HCEC 1CT (cell line): Measurements from ENCODE around the gene PDZRN4.

Experiments
- DNase-seq: peaks from one replicate; pipeline ENCODE4 v3.0.0-alpha.2; 2017

The PDZRN4 gene

GRCh38 chr12:41465526-41465925 is 277.4 kb downstream of the PDZRN4 start:
- DNase-seq: no peak

GRCh38 chr12:41466300-41466699 is 278.2 kb downstream of the PDZRN4 start:
- no peak for DNase-seq

DNA sequence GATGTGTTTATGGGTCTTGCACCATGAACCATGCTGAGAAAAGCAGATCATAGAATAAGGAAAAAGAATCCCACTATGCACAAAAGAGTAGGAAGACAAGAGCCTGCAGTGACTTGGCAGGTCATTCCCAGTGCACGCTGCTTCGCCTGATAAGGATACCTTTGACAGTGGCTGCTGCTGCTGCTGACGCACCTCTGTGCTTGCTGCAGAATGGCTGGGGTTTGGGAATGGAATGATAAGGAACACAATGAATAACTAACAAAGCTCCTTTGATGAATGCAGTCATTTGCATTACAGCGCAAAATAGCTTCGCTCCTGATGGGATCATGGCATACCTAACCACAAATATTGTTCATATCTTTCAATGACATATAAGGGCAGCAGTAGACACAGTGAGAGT is 278.7 kb downstream of the PDZRN4 start:
- DNase-seq: no peak

DNA sequence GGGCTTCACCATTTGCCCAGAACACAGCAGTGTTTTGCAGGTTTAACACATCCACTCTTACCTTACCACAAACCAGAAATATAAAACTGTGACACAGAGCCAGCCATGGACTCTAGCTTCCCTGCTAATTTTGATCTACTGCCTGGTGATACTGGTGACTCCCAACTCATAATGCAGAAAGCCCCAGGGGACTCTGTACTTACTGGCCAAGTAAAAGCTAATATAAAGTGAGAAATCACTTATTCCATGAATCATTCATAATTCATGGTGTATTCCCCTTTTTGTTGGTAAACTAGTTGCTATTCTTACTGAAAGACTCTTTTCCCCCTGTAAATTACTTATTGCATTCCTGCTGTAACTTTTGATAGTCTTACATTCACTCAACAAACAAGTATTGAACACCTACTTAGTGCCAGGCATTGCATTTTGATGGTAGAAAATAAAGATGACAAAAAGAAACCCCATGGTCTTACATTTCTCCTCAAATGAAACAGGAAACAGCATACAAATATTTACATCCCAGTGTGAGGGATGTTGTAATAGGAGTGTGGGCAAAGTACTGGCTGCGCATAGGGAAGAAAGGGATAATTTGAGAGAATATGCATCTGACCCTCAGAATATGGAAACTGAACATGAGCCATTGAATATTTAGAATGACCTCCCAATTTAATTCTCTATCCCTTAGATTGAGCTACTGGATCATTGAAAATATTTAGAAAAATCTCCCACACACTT is 279.6 kb downstream of the PDZRN4 start:
- no peak for DNase-seq

- DNase-seq: no peak
These were observed 280.2 kb downstream of the PDZRN4 start for GRCh38 chr12:41468341-41468740.

DNA sequence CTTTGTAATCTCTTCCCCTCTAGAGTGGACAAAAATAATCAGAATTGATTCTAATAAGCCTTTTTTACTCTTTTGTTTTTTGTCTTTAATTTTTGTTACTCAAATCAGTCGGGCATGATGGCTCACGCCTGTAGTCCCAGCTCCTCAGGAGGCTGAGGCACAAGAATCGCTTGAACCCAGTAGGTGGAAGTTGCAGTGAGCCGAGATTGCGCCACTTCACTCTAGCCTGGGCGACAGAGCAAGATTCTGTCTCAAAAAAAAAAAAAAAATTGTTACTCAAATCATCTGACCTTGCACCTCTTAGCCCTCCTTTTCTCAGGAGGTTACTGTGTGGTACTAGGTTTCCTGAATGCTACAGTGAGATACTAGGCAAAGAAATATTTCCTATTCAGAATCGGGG is 280.6 kb downstream of the PDZRN4 start:
- DNase-seq: no peak

DNA sequence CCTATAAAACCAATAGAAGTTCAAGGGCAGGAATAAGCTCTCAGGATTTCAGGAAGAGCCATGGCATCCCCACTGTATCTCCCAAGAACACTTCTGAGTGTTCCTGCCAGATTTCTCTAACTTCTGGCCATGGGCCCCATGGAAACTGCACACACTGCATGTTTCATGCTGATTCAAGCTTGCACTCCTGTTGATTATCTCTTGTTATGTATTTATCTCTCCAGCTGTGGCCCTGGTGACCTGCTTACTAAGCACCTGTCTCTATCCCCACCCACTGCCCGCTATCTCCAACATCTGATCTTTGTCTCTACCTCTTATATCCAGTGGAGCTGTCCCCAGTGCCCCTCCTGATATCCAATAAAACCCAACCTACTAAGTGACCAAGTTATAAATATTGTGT is 285.3 kb downstream of the PDZRN4 start:
- no peak for DNase-seq

- no peak for DNase-seq
These were observed 285.9 kb downstream of the PDZRN4 start for GRCh38 chr12:41474001-41474400.

DNA sequence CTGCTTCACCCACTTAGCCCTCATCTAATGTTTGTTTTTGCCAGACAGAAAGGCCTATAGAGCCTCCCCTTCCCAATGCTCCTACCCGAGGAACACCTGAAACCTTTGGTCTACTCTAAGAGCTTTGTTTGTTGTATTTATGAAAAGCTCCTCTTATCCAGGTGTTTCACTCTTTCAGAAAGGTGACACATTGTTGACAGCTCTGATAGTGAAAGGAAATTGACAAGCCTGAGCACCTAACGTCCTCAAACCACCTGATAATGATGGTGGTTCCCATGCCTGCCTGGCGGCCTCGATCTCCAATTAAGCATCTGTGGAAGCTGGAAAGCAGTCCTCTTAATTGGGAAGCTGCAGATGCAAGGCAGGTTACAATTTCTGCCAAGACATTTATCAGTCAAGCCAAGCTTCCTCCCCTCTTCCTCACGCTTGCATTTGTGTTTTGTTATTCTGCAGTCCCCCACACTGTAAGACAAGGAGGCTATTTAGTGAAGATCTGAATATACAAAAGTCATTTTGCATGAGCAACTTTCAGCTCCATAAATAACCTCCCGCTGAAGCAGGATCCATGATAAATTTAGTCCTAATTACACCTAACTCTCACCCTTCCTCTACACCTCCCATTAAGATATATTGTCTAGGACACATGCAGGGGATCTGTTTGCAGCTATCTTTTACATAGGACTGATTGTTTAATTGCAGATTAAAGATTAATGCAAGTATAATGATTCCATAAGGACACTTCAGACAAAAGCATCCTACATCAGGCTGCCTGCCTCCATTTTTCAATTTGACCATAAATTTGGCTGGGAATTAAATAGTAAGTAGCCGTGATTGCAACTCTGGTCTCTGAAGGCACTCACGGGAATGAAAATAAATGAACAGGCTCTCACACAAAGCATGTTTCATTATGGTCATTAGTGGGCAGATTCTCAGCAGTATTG is 288.6 kb downstream of the PDZRN4 start:
- DNase-seq: no peak

- DNase-seq: no peak
These were observed 291.3 kb downstream of the PDZRN4 start for GRCh38 chr12:41479426-41479825.

DNA sequence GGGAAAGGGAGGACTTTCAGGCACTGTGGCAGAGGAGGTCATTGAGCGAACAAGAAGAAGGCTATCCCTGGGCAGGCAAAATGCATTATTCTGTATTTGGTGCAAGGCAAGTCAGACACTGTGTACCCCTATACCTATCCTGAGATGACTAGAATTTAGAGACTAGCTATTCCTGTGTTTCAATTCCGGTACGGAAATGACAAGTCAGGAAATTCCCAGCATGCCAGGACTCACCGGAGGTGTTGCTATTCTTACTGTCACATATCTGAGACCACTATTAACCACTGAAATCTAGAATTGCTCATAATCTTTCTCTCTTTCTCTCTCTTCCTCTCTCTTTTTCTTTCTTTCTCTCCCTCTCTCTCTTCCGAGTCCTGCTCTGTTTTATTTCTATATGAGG is 297.1 kb downstream of the PDZRN4 start:
- no peak for DNase-seq

DNA sequence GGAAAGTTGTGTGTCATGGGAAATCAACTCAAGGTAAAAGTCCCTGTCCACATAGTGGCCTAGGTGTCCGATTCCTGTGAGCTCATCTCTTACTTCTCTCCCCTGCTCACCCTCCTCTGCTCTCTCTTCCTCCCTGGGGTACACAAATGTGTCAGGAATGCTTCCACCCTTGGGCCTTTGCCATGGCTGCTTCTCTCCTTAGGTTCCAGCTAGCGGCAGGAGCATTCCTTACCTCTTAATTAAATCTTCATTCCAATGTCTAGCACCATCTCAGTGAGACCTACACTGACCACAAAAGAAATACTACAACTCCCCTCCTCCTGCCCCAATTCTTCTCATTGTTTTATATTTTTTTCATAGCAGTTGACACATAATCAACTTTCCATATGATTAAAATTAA is 298.6 kb downstream of the PDZRN4 start:
- DNase-seq: peak; percentile 1

DNA sequence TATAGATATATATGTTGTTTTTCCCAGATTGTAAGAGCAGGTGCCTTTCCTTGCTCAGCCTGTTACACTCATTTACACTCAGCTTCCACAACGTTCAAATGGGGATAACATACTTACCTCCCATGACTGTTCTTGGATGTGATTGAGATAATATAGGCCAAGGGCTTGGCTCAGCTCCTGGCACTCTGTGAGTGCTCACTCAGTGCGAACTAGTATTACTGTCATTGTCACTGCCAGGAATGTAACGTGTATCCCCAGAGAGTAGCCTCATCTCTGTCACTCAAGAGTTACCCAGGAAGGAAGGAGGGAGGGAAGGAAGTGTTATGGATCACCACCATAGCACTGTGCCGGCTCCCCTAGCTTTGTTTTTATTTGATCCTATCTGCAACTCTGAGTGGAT is 307.9 kb downstream of the PDZRN4 start:
- DNase-seq: no peak

DNA sequence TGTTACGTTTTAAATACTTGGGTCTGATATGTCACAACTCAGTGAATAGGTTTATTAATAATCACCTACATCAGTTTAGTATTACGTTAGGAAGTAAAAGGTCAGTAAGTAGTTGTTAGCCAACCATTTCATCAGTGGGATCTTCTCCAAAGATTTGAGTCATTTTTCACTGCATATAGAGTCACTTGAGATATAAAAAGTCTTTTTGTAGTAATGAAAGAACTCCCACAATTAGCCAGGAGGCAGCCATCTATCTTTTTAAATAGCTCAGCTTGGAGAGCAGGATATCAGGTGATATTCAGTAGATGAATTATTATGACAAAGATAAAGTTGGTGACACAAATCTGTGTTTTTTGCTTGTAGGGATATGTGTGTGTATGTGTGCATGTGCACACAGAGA is 309.3 kb downstream of the PDZRN4 start:
- DNase-seq: no peak

DNA sequence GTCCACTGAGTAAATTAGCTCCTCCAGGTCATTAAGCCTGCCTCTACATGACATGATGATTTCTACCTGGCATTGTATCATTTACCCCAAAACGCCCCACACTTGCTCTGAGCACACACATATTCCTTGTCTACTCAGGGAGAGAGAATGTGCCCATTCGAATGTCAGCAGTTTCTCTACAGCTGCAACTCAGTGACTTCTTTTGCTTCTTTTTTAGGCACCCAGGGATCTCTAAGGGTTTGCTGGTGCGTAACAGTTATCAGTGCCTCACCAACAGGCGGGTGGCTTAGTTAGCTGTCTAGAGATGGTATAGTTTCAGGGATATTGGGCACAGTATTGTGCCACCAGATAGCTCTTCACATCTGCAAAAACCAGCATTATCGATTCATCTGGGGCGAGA is 316.9 kb downstream of the PDZRN4 start:
- DNase-seq: no peak

DNA sequence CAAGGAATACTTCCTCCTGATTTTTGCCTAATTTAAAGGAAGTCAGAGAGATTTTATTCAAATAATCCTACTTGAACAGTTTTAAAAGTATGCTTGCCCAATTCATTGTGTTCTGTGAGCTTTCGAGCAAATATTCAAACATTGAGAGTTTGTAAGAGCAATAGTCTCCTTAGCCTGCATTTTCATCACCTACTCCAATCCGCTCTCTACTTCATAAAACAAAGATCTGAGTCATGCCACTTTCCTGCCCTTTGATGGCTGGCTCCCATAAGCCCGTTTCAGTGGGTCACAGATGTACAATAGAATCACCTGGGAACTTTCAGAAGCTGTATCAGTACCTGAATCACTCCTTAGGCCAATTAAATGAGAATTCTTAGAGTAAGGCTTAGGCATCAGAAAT is 319.2 kb downstream of the PDZRN4 start:
- DNase-seq: no peak

DNA sequence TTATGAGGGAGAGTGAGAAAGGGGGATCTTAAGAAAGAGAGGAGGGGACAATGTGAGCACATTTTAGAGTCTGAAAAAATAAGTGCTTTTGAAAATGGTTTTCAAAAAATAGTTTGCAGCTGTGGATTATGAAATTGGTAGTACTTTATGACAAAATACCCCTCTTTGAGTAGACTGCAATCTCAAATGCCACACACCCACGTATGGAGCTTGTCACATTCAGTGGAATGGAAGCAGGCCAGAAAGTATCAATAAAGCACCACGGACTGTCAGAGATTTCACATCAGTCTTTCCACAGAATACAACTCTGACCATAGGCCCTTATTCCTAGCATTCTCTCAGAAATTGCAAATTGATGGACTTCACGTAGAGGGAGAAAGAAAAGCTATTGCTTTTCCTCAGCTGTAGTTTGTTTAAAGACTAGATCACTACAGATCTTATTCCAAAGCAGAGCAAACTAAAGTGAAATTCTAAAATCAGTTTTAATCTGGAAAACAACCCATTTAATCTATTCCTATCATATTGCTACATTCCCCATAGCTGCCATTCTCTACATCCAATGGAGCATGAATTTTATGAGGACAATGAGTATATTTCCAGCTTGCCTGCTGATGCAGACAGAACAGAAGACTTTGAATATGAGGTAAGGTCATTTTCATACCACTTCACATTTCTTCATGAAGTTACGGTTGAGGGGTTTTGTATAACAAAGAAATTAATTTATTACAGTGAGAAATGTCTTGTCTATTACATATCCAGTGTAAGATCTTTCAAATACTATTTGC is 321.3 kb downstream of the PDZRN4 start:
- no peak for DNase-seq

DNA sequence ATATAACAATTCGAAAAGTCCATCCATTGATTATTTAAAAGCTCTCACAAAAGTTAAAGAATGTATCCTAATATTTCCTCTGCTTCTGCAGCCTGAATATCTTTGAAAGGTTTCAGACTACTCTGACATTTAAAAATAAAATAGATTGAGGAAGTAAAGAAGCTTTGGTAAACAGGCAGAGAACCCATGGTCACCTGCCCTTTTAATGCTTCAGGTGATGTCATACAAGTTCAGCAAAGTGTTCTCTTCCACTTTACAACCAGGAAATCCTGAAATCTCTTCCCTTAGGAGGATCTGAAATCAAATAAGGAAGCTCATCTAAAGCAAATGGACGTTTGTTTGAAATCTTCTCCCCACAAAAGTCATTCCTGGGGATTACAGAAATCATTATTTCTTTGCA is 322.4 kb downstream of the PDZRN4 start:
- DNase-seq: no peak

DNA sequence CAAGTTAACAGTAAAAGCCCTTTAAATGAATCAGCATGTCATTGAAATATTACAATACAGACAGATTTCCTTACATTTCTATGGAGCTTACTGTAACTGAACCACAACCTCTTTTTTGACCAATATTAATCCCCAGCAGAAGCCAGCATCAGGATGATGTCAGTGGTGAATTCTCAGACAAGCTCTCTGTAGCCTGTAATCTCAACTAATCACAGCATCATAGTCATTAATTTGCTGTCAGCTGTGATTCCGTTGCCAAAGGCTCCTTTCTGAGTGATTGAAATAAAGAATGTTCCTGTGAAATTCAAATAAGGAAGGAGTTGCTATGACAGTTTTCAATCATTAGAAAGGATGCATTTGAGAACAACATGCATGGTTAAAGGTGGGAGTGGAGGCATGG is 323.1 kb downstream of the PDZRN4 start:
- DNase-seq: no peak

DNA sequence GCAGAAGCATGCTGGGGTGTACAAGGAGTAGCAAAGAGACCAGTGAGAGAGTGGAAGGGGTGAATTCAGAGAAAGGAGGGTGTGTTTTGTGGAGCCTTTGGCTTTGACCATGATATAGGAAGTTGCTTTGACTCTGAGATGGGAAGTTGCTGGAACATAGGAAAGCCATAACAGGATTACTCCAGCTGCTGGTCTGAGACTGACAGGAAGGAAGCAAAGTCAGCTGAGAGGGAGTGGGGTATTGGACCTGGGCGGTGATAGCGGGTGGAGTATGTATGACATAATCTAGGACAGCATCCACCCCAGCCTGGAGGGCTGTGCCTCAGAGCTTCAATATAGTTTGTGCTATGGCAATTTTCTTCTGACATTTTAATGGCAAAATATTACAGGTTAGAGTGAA is 324.4 kb downstream of the PDZRN4 start:
- no peak for DNase-seq

DNA sequence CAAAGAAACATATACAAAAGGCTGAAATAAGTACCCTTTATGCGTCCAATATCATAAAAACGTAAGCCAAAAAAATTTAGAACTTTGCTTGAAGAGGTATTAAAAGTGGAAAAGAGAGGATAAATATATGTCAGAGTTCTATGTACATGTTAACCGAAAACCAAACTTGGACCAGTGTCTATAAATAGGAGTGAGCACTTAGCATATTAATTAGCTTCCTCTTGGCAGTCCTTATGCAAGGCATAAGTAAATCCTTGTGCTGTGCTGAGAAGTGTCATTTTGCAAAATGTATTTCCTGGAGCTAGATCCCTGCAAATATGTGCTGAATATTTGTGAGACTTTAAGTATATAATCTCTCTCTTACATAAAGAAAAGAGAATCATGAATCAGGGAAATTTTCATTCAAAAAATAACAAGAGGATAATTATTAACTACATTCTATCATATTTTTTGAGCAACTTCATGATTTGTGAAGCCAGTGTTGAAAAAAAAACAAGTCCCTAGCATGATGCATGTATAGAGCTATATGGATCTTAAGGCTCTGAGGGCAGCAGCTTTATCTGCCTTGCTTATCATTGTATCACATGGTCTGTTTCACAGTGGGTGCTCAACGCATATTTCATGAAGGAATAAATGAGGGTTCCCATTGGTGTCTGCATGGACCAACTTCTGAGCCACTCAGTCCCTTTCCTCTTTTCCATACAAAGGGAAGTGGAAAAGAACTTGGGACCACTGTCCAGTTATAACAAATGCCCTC is 326.1 kb downstream of the PDZRN4 start:
- DNase-seq: no peak

GRCh38 chr12:41514907-41515306 is 326.8 kb downstream of the PDZRN4 start:
- no peak for DNase-seq

GRCh38 chr12:41515953-41516352 is 327.8 kb downstream of the PDZRN4 start:
- DNase-seq: no peak
